ENCODE measurements around the gene VWA2.

Gene VWA2

GRCh38 chr10:114208351-114208750 is 30.7 kb upstream of the VWA2 start:
- no peak overlapping the region for H3K4me3 ChIP-seq (ENCODE audit: low read depth, low read length)
- TF ChIP-seq CTCF (IDR thresholded peaks at IDR 0.05; ENCODE audit: low read depth, low read length), result no peak

GRCh38 chr10:114212153-114212552 is 26.9 kb upstream of the VWA2 start:
- no peak for TF ChIP-seq CTCF (IDR thresholded peaks at IDR 0.05; ENCODE audit: low read depth, low read length)
- no peak overlapping the region for H3K4me3 ChIP-seq (ENCODE audit: low read depth, low read length)

- no peak overlapping the region for H3K4me3 ChIP-seq (ENCODE audit: low read depth, low read length)
- no peak for TF ChIP-seq CTCF (IDR thresholded peaks at IDR 0.05; ENCODE audit: low read depth, low read length)
These were observed 24.0 kb upstream of the VWA2 start for GRCh38 chr10:114215033-114215432.

- TF ChIP-seq CTCF (IDR thresholded peaks at IDR 0.05; ENCODE audit: low read depth, low read length), result no peak
- no peak overlapping the region for H3K4me3 ChIP-seq (ENCODE audit: low read depth, low read length)
These were observed 18.8 kb upstream of the VWA2 start for GRCh38 chr10:114220281-114220680.

- TF ChIP-seq CTCF (IDR thresholded peaks at IDR 0.05; ENCODE audit: low read depth, low read length), result no peak
- H3K4me3 ChIP-seq (ENCODE audit: low read depth, low read length), result no peak overlapping the region
These were observed 17.8 kb upstream of the VWA2 start for GRCh38 chr10:114221235-114221634.

GRCh38 chr10:114223066-114223465 is 16.0 kb upstream of the VWA2 start:
- no peak overlapping the region for H3K4me3 ChIP-seq (ENCODE audit: low read depth, low read length)
- TF ChIP-seq CTCF (IDR thresholded peaks at IDR 0.05; ENCODE audit: low read depth, low read length), result no peak

- TF ChIP-seq CTCF (IDR thresholded peaks at IDR 0.05; ENCODE audit: low read depth, low read length), result no peak
- no peak overlapping the region for H3K4me3 ChIP-seq (ENCODE audit: low read depth, low read length)
These were observed 10.9 kb upstream of the VWA2 start for GRCh38 chr10:114228156-114228555.
